Measurements from ENCODE around the gene MAP3K5.

MAP3K5 gene

DNA sequence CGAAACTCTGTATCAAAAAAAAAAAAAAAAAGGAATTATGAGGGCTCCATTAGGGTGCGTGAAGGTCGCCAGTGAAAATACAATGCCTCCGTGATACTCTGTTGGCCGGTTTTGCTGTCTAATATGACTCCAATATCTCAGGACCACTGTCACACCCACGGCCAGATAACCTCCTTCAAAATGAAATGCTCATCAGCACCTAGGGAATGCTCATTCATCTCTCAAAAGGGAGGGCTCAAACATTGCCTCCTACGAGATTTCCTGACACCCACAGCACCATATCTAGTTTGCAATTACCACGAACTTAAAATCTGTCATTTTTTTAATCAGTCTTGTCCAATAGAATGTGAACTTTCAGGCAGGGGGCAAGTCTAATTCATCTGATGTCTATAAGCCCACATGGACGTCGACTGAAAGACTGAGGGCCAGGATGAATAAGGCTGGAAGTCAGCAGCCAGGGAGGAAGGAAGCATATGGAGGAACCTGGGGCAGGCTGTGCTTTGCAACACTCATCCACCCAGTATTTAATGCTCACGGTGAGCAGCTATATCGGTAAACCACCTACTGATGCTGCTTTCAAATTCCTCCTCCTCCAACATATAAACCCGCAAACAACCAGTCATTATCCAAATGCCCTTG is 42.8 kb downstream of the MAP3K5 start:
- no peak for DNase-seq (ENCODE audit: low read depth)
- TF ChIP-seq, protein P1, sequence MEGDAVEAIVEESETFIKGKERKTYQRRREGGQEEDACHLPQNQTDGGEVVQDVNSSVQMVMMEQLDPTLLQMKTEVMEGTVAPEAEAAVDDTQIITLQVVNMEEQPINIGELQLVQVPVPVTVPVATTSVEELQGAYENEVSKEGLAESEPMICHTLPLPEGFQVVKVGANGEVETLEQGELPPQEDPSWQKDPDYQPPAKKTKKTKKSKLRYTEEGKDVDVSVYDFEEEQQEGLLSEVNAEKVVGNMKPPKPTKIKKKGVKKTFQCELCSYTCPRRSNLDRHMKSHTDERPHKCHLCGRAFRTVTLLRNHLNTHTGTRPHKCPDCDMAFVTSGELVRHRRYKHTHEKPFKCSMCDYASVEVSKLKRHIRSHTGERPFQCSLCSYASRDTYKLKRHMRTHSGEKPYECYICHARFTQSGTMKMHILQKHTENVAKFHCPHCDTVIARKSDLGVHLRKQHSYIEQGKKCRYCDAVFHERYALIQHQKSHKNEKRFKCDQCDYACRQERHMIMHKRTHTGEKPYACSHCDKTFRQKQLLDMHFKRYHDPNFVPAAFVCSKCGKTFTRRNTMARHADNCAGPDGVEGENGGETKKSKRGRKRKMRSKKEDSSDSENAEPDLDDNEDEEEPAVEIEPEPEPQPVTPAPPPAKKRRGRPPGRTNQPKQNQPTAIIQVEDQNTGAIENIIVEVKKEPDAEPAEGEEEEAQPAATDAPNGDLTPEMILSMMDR (IDR thresholded peaks at IDR 0.05; ENCODE audit: low read length, missing control alignments) = no peak
- H3K4me3 ChIP-seq (replicated peaks; ENCODE audit: low read depth, low read length) = no peak overlapping the region

DNA sequence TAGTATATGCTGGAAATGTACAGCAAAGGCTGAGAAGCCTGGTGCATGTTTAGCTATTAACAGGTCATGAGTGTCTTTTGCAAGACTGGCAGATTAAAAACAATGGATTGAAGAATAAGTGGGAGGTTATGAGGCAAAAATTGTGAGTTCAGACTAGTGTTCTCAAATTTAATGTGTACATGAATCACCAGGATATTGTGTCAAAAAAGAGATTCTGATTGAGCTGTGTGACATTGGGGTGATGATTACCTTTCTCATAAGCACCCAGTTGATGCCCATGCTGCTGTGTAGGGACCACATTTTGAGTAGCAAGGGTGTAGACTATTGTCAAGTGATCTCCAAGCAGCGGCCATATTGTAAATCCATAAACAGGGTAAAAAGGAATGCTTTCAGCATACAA is 44.8 kb downstream of the MAP3K5 start:
- TF ChIP-seq, protein P1 (IDR thresholded peaks at IDR 0.05; ENCODE audit: low read length, missing control alignments) = no peak
- no peak for DNase-seq (ENCODE audit: low read depth)
- no peak overlapping the region for H3K4me3 ChIP-seq (replicated peaks; ENCODE audit: low read depth, low read length)

DNA sequence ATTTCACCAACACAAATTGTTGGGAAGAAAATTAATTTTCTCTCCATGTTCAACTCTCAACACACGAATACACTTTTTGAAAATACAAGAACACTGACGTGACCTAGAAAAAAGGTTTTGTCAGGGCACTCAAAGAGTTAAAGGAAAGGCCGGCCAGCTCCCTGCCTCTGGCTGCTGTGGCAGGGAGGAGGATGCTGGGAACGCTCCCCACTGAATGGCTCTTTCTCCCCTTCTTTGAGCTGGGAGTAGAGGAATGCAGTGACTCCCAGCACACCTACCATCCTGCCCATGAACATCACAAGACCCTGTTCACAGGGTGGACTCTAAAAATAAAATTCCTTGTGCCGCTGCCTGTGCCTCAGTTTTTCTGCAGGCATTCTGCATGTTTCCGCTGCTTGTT is 47.0 kb downstream of the MAP3K5 start:
- H3K4me3 ChIP-seq (replicated peaks; ENCODE audit: low read depth, low read length) = no peak overlapping the region
- TF ChIP-seq, protein P1 (IDR thresholded peaks at IDR 0.05; ENCODE audit: low read length, missing control alignments) = no peak
- no peak for DNase-seq (ENCODE audit: low read depth)

DNA sequence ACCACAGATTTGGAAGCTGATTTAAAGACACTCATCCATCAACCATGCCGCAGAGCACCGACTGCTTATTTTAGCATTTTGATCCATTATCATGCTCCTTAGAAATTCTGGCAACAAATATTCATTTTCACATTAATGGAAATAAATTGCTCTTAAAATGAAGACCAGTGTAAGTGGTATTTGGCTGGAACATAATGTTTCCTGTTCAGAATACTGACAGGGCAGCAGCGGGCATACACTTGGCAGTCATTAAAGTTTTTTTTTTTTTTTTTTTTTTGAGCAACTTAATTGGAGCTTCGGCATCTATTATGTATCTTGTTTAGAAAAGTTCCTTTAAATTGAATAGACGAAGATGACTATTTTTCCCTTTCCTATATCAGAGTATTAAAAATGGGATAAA is 47.4 kb downstream of the MAP3K5 start:
- H3K4me3 ChIP-seq (replicated peaks; ENCODE audit: low read depth, low read length) = no peak overlapping the region
- DNase-seq (ENCODE audit: low read depth) = no peak
- TF ChIP-seq, protein P1 (IDR thresholded peaks at IDR 0.05; ENCODE audit: low read length, missing control alignments) = no peak

DNA sequence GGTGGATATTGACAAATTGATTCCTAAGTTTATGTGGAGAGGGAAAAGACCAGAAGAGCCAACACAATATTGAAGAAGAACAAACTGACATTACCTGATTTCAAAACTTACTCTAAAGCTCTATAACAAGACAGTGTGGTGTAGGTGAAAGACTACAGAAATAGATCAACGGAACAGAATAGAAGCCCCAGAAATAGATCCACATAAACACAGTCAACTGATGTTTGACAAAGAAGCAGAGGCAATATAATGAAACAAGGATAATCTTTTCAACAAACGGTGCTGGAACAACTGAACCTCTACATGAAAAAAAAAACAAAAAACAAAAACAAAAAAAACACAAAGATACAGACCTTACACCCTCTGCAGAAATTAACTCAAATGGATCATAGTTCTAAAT is 50.2 kb downstream of the MAP3K5 start:
- TF ChIP-seq, protein P1 (IDR thresholded peaks at IDR 0.05; ENCODE audit: low read length, missing control alignments) = no peak
- no peak overlapping the region for H3K4me3 ChIP-seq (replicated peaks; ENCODE audit: low read depth, low read length)
- DNase-seq (ENCODE audit: low read depth) = no peak

DNA sequence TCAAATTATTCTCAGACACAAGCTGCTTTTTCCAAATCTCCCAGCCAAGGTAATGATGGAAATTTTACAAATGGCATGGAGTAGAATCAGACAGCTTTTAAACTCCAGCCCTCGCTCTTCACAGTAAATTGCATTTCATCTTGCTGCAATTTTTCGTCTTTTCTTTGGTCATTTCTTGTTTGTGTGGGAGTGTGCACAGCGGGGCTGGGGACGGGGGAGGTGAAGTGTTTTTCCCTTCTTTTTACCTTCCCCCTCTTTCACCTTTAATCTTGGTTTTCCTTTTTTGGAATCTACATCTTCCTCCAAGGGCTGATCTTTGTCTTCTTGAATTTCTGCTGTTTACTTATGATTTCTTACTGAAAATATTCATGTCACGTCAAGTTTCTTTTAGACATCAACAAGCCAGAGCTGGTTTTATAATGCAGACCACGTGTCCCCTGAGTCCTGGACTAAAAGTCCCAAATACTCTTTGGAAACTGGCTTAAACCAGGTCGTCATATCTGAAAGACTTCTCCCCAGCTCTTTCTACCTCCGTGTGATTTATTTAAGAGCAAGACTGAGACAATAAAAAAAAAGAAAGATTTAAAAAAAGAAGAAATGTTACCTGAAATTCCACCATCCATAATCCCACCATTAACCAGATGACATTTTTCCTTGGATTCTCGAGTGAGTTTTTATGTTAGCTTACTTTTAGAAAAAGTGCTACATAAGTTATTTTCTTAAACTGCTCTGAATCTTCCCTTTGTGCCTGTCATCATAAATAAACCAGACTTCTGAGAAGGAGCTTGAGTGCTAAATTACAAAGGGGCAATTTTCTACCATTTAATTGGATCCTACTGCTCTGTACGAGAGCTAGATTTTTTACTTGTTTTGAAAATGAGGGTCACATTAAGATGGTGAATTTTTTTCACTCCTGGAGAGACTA is 52.0 kb downstream of the MAP3K5 start:
- H3K4me3 ChIP-seq (replicated peaks; ENCODE audit: low read depth, low read length) = no peak overlapping the region
- TF ChIP-seq, protein P1 (IDR thresholded peaks at IDR 0.05; ENCODE audit: low read length, missing control alignments) = no peak

More for the DNA sequence above, 52.0 kb downstream of the MAP3K5 start:
- DNase-seq (ENCODE audit: low read depth) = no peak
